Glomerular endothelial cell (primary cell): ENCODE measurements around the gene MEI1. TPM values are rescaled to one million over a fixed set of nuclear protein-coding genes. Genes with fewer than 3 reads are reported as not detected.

Source experiments
- DNase-seq: peaks from one replicate; pipeline ENCODE4 v3.0.0-alpha.2; 2011; ENCODE audit warnings: low read depth, low spot score; ENCODE audit errors: extremely low read depth
- total RNA-seq: library from RNA; depleted of rRNA; stranded (reverse); fragments of >200 nt; gene quantifications from 2 replicates; pipeline ENCODE4 v1.2.3, GENCODE V29; 2015

MEI1 gene
- total RNA-seq, 1 donor from 2014 or later: 0.64 TPM

DNA sequence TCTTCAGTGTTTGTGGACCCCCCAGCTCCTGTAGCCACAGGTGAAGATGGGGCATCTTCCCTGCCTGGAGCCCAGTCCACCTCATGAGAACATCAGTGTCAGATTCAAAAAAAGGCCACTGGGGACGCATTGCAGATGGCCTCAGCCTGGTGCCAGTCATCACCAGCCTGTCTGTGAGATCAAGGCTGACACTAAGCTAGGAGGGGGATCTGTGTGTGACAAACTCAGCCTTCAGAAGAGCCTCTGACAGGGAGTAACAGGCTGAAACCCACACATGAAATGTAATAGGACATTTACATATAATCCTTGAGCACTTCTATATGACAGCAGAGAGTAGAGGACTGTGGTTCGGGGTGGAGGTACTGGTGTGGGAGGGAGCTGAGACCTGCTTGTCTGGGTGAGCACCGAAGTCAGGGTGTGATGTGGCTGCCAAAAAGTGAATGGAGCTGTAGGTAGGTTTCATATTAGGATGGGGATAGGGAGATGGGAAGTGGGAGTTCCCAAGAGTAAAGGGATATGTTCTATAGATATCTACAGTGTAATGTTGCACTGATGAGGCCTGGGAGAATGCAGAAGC is 80.7 kb downstream of the MEI1 start:
- DNase-seq: no peak

DNA sequence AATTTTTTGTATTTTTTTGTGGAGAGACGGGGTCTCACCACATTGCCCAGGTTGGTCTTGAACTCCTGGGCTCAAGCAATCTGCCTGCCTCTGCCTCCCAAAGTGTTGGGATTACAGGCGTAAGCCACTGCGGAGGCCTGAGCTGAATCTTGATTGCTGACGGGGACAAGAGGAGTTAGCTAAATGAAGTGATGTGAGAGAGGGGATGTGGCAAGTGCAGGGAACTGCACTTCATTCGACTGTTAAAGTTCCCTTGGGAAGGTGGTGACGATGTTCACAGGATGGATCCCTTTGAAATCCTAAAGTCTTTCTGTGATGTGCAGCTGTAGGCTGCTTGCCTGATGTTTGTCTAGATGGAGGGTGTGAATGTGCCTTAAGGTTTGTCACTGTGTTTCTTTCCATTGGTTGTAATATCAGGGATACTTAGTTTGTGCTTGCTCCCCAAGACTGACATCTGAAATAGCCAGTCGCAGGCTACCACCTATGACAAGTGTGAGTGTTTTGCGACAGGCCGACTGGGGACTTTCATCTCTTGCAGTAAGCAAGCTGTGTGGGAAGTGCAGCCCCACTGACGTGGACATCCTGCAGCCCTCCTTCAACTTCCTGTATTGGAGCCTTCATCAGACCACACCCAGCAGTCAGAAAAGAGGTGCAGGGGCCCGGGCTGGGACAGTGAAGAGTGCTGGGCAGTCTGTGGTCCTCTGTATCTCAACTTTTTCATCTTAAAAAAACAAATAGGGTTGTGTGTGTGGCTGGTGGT is 81.6 kb downstream of the MEI1 start:
- no peak for DNase-seq

DNA sequence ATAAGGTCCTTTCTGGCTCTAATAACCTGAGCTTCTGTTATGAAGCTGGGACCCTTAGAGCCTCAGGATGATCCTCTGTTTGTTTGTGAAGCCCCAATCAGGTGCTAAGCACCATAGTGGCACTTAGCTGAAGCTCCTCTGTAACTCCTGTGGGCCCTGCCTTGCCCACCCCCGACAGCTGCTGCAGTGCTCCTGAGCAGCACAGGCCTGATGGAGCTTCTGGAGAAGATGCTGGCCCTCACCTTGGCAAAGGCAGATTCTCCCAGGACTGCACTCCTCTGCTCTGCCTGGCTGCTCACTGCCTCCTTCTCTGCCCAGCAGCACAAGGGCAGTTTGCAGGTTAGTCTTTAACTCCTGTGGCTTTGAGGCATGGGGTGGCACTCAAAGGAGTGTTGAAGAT is 82.2 kb downstream of the MEI1 start:
- no peak for DNase-seq

DNA sequence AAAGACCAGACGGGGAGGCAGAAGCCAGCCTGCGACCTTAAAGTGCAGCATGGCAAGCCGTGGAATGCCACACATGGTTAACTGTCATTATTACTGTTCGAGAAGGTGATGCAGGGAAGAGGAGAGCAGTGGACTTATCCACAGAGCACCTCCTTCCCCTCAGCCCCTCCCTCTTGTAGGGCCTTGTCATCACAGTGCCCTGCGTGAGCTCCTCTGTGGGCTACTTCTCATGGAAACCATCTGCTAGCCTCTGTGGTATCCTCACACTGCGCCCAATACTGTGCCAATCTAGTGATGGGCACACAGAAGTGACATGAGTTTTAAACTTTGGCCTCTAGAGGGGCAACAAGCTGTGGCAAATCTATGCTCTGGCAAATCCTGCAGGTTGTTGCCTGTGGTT is 83.0 kb downstream of the MEI1 start:
- DNase-seq: no peak

GRCh38 chr22:41782751-41783150 is 83.4 kb downstream of the MEI1 start:
- no peak for DNase-seq

DNA sequence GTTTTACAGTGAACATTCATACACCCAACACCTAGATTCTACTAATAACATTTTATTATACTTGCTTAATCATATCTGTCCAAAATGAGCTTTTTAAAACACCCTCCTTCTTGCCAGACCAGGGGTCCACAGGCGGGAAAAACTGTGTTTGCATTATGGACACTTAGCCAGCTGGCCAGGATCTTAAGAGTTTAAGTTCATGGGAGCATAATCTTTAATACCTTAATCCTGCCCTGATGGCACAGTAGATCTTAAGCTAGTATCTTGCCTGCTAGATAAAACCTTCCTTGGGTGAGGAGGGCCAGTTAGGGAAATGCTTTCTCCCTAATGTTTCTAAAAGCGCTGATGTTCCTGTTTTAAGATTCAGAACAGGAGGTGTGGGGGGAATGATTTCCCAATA is 88.0 kb downstream of the MEI1 start:
- DNase-seq: no peak

DNA sequence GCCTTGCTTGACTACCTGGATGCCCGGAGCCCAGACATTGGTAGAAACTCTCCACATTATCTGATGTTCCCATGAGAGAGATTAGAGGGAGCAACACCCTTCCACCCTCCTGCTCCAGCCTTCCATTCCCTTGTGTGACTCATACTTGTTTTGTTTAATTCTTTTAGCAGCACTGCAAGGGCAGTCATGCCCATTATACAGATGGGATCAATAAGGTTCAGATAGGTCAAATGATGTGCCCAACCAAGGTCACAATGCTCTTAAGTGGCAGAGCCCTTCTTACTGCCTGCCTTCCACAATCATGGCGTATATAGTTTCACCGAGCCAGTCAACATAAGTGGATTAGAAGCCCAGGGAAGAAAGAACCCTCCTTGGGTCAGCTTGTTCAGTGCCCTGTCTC is 94.6 kb downstream of the MEI1 start:
- no peak for DNase-seq

- no peak for DNase-seq
Observed at GRCh38 chr22:41798736-41799135, 99.4 kb downstream of the MEI1 start.

DNA sequence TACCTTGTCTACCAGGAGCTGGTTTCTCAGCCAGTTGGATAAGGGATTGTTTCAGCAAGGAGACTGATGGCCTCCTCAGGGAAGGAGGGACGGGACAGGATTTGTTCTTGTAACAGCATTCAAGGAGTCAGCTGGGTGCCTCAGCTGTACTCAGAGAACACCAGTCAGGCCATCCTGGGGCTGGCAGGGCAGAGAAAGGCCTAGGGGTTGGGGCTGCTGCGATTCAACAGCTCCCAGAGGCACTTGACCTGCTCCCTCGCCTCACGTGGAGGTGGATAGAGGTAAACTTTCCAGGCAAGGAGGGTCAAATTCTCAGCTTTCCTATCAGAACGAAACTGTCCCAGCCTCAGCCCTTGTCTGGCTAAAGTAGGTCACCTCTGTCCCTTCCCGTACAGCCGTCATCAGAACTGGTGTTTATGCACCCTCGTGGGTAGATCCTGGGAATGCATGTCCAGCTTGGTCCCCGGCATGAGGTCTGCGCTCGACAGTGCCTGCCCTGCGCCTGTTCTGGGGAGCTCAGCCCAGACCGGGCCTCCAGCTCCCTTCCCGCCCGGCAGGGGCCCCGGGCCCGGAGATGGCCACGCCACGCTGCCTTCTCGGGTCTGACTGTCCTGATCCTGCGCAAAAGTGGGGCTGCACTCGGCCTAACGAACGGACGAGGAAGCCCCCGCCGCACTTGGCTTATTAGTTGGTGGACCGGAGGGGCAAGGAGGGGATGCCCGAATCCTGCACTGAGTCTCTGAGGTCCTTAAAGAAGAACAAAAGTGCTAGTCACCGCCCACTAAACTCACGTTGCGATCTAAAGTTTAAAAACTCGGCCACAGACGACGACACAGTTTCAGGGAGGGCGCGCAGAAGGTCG is 100.4 kb downstream of the MEI1 start:
- no peak for DNase-seq

DNA sequence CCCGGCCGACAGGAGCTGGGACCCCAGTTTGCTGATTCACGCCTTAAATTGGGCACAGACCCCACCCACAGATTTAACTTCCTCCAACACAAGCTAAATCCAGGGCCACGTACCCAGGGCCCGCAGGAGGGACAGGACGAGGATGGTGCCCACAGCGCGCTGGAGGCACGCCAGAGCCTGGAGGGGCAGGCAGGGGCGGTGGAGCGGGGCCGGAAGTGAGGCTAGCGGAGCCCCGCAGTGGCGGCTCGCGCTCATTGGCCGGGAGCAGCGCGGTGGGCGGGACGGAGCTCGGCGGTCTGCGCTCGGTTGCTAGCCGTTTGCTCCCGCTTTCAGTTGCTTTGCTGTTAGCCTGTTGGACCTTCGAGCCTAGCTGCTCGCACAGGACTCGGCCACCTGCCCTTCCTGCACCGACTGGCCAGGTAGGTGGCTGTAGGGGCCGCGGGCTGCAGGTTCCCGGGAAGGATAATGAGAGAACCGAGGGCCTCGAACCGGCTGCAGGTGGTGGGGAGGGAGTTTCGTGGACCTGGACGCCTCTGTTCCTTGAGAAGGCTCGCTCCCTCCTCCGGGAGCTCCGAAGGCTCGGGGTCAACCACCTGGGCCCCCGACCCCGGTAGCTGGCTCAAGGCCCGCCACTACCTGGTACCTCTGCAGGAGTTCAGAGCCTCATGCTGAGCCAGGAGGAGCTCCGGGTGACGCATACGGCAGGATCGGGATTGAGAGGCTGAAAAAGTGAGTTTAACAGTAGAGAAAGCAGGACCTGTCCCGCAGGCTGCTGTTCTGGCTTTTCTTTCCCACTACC is 101.2 kb downstream of the MEI1 start, which contains the start of gene CCDC134:
TSS of gene CCDC134 (plus strand) at position 332 of the 799 bp plus-strand sequence. CDS start 8,212 bp downstream, outside the sequence.
- DNase-seq: no peak

- no peak for DNase-seq
Observed at GRCh38 chr22:41801147-41801819, 102.0 kb downstream of the MEI1 start.

- no peak for DNase-seq
Observed at GRCh38 chr22:41801886-41802285, 102.6 kb downstream of the MEI1 start.

DNA sequence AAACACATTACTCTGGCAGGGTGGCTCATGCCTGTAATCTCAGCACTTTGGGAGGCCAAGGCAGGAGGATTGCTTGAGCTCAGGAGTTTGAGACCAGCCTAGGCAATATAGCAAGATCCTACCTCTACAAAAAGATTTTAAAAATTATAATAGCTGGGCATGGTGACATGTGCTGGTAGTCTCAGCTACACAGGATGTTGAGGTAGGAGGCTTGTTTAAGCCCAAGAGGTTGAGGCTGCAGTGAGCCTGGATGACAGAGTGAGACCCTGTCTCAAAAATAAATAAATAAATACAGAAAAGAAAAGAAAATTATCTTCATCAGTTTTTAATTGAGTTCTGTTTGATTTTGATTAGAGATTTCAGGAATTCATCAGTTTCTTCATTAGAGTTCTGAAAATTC is 106.3 kb downstream of the MEI1 start:
- DNase-seq: no peak

GRCh38 chr22:41808400-41808799 is 109.1 kb downstream of the MEI1 start:
- no peak for DNase-seq

DNA sequence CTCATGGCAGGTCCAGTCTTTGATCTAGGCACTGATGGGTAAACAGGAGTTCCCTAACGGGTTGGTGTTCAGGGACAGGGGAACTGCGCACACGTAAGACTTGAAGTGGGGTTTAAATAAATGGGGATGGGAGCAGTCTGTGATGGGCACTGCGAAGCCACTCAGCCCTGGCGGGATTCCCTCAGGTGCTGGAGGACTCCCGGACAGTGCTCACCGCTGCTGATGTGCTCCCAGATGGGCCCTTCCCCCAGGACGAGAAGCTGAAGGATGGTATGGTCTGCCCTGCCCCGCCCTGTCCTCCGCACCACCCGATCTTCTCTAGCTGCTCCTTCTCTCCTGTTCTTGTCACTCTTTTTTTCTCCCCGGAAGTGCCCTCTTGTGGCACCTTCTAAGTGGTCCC is 110.7 kb downstream of the MEI1 start:
- no peak for DNase-seq

DNA sequence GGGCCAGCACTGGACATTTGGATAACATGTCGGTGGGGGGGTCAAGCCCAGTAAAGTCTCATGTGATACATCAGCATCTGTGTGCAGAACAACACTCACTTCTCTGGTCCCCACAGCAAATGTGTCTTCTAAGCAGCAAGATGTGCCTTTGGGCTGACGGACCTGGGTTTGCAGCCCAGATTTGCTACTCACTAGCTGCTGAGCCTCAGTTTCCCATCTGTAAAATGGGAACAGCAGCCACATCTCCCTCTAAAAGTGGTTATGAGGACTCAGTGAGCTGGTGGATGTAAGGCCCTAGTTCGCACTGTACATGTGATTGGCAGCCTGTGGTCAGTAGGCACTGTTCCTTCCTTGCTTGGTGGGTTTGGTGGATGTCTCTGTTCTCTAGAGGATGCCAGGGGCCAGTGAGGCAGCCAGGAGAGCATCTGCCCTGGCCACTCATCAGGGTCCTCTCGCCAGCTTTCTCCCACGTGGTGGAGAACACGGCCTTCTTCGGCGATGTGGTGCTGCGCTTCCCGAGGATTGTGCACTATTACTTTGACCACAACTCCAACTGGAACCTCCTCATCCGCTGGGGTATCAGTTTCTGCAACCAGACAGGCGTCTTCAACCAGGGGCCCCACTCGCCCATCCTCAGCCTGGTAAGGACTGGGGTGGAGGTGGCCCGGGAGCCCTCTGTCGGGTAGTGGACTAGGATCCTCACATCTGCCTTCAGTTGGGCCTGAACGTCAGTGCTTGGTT is 113.7 kb downstream of the MEI1 start:
- no peak for DNase-seq

DNA sequence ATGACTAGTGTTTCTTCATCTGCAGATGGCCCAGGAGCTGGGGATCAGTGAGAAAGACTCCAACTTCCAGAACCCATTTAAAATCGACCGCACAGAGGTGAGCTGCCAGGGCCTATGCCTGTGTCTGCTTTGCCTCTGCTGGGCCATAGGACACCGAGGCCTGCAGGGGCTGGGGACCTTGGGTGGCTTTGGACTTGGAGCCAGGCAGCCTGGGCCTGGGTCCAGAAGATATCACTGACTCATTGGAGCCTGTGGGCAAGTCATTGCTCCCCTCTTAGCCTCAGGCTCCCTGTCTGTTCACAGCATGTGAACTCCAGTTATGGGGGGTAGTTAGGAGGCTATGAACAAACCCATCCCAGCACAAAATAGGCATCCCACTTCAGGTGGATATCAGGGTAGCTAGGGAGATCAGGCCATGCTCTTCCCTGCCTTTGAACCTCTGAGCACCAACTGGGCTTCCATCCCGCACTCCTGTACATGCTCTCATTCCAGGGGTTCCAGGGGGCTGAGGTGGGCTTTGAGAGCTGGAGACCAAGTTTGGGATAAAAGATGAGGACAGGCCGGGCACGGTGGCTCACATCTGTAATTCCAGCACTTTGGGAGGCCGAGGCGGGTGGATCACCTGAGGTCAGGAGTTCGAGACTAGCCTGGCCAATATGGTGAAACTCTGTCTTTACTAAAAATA is 114.6 kb downstream of the MEI1 start:
- no peak for DNase-seq

- DNase-seq: no peak
Observed at GRCh38 chr22:41815716-41816115, 116.4 kb downstream of the MEI1 start.

GRCh38 chr22:41816241-41816640 is 116.9 kb downstream of the MEI1 start:
- DNase-seq: no peak
